Urothelium cell line (cell line): Measurements from ENCODE around the gene SCTR.

Experiments used
- DNase-seq: peaks from one replicate; pipeline ENCODE4 v3.0.0; 2011; ENCODE audit warnings: low spot score, mixed read lengths
- FAIRE-seq: peaks from 2 replicates; lab custom pipeline; 2011; peaks lifted over from hg19 to GRCh38; lab: Jason Lieb, UNC

The SCTR gene

GRCh38 chr2:119523952-119524694 is at the start of gene SCTR:
Gene SCTR, minus strand, starts transcription at chr2:119524483. Its CDS starts 257 bp downstream, at chr2:119524226.
- FAIRE-seq = no peak
- no peak for DNase-seq

GRCh38 chr2:119567292-119567691 is 43.0 kb upstream of the SCTR start:
- no peak for FAIRE-seq

GRCh38 chr2:119565481-119565880 is 41.2 kb upstream of the SCTR start:
- no peak for FAIRE-seq
- no peak for DNase-seq

More at GRCh38 chr2:119567292-119567691, 43.0 kb upstream of the SCTR start:
- DNase-seq = no peak

GRCh38 chr2:119553687-119554344 is 29.5 kb upstream of the SCTR start:
- FAIRE-seq (no peak), DNase-seq (no peak)

GRCh38 chr2:119552902-119553301 is 28.6 kb upstream of the SCTR start:
- no peak for DNase-seq
- no peak for FAIRE-seq

GRCh38 chr2:119550856-119551255 is 26.6 kb upstream of the SCTR start:
- DNase-seq (no peak), FAIRE-seq (peak; percentile 77)

- DNase-seq (no peak), FAIRE-seq (no peak)
Observed at GRCh38 chr2:119550346-119550745, 26.1 kb upstream of the SCTR start.

GRCh38 chr2:119549241-119549640 is 25.0 kb upstream of the SCTR start:
- no peak for DNase-seq
- FAIRE-seq = no peak

- FAIRE-seq = no peak
- DNase-seq = no peak
Observed at GRCh38 chr2:119548516-119549120, 24.3 kb upstream of the SCTR start.

GRCh38 chr2:119546447-119546767 is 22.1 kb upstream of the SCTR start:
- DNase-seq (no peak), FAIRE-seq (no peak)

GRCh38 chr2:119545754-119546446 is 21.6 kb upstream of the SCTR start:
- DNase-seq = no peak
- no peak for FAIRE-seq

GRCh38 chr2:119544939-119545475 is 20.7 kb upstream of the SCTR start:
- FAIRE-seq = no peak
- no peak for DNase-seq

GRCh38 chr2:119544075-119544938 is 20.0 kb upstream of the SCTR start, which contains the start of gene CFAP221:
Gene CFAP221, plus strand, starts transcription at chr2:119544449. Its CDS starts 1,683 bp downstream, at chr2:119546132.
- FAIRE-seq (peak; percentile 5), DNase-seq (peak; percentile 97)

GRCh38 chr2:119541476-119541875 is 17.2 kb upstream of the SCTR start:
- DNase-seq (no peak), FAIRE-seq (no peak)

GRCh38 chr2:119537792-119538191 is 13.5 kb upstream of the SCTR start:
- FAIRE-seq (no peak), DNase-seq (no peak)

- no peak for DNase-seq
- FAIRE-seq = no peak
Observed at GRCh38 chr2:119536707-119537106, 12.4 kb upstream of the SCTR start.

GRCh38 chr2:119536211-119536610 is 11.9 kb upstream of the SCTR start:
- no peak for DNase-seq
- no peak for FAIRE-seq

GRCh38 chr2:119533560-119533959 is 9.3 kb upstream of the SCTR start:
- FAIRE-seq (no peak), DNase-seq (no peak)

GRCh38 chr2:119531292-119531691 is 7.0 kb upstream of the SCTR start:
- DNase-seq (no peak), FAIRE-seq (peak; percentile 9)

- DNase-seq (no peak), FAIRE-seq (no peak)
Observed at GRCh38 chr2:119527999-119528398, 3.7 kb upstream of the SCTR start.
